AG09319 (cell line): ENCODE measurements around the gene MFSD6L.

Source experiments
- DNase-seq: peaks from one replicate; pipeline ENCODE4 v3.0.0-alpha.2; 2010; ENCODE audit warnings: low read depth; ENCODE audit errors: extremely low read depth
- TF ChIP-seq, protein P1 (sequence below): IDR thresholded peaks from 2 replicates; pipeline ENCODE4 v1.5.1; 2011; ENCODE audit warnings: low read depth, mild to moderate bottlenecking, inconsistent platforms, low read length, moderate library complexity

The MFSD6L gene, protein sequence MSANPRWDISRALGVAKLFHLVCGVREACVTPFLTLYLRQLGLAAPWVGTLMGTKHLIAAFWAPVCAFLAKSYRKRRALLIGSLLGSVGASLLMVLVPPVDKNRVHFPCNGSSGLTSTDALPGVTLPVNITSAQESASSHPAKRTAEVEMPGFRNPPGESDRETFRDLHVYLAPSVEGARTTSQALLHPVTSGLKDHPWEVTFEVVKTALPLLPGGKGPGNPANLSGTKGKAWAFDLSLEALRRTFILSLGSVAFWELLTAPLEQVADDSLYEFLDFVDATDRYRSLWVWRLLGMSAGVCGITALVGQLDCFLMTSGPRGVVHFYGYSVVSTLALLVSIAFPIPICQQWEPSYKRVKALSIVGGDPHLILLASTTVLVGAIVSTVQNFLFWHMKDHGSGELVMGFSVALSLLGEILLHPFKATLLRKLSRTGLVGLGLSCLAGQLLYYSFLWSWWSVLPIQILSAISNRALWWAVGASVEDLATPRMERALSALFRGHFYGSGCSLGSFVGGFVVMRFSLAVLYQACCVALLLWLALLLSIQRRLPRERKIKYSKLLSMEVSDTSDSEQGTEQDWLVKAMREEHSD

DNA sequence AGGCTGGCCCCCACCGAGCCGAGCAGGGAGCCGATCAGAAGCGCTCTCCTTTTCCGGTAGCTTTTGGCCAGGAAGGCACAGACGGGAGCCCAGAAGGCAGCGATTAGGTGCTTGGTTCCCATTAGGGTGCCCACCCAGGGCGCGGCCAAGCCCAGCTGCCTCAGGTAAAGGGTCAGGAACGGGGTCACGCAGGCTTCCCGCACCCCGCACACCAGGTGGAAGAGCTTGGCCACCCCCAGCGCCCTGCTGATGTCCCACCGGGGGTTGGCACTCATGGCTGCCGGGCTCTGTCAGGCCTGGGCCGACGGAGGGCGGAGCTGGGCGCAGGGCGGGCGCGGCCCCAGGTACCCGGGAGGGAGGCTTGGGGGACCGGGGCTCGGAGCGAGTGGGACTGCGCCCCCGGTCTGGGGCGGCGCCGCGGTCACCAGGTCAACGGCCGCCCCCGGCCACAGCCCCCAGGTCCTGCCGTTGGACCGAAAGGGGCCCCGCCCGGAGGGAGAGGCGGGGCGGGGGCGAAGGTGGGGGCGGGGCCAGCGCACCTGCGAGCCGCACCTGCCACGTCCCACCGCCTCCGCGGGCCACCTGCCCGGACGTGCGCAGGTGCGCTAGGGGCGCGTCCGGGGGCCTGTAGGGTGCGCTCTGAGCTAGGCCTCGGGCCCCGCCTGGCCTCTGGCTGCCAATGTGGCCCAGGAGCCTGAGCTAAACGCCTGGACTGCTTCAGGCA lies at the start of gene MFSD6L:
MFSD6L (minus strand) TSS at position 520 of the 724 bp plus-strand sequence; CDS start at position 275, 245 bp downstream.
- TF ChIP-seq, protein P1, sequence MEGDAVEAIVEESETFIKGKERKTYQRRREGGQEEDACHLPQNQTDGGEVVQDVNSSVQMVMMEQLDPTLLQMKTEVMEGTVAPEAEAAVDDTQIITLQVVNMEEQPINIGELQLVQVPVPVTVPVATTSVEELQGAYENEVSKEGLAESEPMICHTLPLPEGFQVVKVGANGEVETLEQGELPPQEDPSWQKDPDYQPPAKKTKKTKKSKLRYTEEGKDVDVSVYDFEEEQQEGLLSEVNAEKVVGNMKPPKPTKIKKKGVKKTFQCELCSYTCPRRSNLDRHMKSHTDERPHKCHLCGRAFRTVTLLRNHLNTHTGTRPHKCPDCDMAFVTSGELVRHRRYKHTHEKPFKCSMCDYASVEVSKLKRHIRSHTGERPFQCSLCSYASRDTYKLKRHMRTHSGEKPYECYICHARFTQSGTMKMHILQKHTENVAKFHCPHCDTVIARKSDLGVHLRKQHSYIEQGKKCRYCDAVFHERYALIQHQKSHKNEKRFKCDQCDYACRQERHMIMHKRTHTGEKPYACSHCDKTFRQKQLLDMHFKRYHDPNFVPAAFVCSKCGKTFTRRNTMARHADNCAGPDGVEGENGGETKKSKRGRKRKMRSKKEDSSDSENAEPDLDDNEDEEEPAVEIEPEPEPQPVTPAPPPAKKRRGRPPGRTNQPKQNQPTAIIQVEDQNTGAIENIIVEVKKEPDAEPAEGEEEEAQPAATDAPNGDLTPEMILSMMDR = no peak
- DNase-seq = no peak

GRCh38 chr17:8847891-8848290 lies 48.7 kb upstream of the MFSD6L start:
- TF ChIP-seq, protein P1 = no peak
- no peak for DNase-seq

DNA sequence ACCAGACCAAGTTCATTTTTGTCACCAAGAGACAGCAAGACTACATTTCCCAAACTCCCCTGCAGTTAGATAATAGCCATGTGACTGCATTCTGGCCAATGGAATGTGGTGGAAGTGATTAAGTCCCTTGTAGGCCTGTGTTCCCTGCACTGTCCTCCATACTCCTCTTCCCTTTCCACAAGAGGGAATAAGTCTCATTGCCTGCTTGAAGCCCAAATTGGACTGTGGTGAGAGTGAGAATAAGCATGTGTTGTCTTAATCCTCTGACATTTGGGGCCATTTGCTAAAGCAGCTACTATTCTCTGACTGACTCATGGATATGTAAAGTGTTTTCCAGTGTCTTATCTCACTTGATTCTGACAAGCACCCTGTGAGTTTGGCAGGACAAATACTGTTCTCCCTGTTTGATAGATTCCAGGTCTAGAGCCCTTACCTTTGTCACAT lies 47.6 kb upstream of the MFSD6L start:
- no peak for DNase-seq

DNA sequence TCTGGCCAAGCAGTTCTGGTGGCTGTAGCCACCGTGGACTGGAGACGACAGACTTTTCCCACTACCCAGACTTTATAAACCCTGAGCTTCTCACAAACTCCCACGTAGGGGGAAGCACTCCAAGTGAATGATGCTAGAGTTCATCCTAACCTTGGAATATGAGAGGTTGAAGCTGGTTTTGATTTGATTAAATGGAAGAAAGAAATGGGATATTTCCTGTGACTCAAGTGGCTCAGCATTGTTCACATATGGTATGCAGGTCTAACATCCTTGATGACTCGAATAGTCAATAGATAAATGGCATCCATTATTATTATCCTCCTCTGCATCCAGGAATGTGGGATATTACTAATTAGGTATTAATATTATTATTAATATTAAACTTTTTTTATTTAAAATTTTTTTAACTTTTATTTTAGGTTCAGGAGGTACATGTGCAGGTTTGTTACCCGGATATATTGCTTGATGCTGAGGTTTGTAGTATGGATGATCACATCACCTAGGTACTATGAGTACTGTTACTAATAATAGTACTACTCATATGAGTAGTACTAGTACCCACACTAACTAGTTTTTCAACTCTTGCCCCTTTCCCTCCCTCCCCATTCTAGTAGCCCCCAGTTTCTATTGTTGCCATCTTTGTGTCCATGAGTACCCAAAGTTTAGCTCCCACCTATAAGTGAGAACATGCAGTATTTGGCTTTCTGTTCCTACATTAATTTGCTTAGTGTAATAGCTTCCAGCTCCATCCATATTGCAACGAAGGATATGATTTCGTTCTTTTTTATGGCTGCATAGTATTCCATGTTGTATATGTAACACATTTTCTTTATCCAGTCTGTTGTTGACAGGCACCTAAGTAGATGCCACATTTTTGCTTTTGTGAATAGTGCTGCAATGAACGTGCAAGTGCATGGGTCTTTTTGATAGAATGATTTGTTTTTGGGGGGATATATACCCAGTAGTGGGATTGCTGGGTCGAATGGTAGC lies 45.4 kb upstream of the MFSD6L start:
- TF ChIP-seq, protein P1 = no peak

More for the DNA sequence above, 47.6 kb upstream of the MFSD6L start:
- TF ChIP-seq, protein P1 = no peak

DNA sequence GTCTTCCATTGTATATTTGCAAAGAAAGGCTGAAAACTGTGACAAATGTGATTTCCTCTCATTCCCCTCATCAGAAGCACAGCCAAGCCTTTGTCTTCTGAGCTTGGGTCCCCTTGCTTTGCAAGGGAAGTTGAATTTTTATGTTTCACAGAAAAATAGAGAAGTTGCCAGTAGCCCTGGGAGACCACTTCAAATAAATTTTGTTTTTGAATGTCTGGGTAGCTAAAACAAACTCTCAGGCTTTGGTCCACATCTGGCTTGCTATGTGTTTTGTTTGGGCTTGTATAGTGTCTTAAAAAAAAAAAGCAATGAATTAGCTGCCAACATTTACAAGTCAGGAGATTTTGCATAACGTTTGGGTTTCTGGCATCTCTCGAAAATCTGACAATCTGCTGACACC lies 44.2 kb upstream of the MFSD6L start:
- no peak for DNase-seq
- TF ChIP-seq, protein P1 = no peak

More for the DNA sequence above, 45.4 kb upstream of the MFSD6L start:
- no peak for DNase-seq

- no peak for DNase-seq
- TF ChIP-seq, protein P1 = no peak
These were observed 42.7 kb upstream of the MFSD6L start for GRCh38 chr17:8841844-8842243.
